ENCODE results near the gene PER3. TPM values are rescaled to one million over a fixed set of nuclear protein-coding genes. Genes with fewer than 3 reads are reported as not detected.

PER3 gene
- total RNA-seq, 2 donors from 2014 or later, result 15.5 to 24.3 TPM

GRCh38 chr1:7862211-7863060, 78.3 kb downstream of the PER3 start:
- intact Hi-C loops (cut with DNase I), result no loop called here
- DNase-seq (no peak), ATAC-seq (no peak)

DNA sequence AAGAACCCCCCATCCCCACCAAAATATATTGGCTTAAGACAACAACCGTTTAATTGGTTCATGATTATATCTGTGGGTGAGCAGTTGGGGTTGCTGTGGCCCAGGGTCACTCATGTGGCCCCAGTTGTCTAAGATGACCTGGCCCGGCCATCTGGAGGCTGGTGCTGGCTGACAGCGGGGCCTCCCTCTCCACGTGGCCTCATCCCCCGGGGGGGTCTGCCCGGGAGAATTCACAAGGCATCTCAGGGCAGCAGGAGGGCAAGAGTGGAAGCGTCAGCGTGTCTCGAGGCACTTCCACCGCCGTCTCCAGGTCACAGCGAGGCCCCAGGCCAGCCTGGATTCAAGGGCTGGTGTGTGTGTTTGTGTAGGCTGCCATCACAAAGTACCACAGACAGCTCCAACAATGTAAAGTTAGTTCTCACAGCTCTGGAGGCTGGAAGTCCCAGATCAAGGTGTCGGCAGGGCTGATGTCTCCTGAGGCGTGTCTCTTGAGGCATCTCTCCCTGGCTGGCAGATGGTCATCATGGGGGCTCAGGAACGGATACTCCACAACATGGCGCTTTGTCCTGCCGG, 79.8 kb downstream of the PER3 start:
- no peak for DNase-seq
- no peak for ATAC-seq
- intact Hi-C loops (cut with DNase I), result no loop called here

DNA sequence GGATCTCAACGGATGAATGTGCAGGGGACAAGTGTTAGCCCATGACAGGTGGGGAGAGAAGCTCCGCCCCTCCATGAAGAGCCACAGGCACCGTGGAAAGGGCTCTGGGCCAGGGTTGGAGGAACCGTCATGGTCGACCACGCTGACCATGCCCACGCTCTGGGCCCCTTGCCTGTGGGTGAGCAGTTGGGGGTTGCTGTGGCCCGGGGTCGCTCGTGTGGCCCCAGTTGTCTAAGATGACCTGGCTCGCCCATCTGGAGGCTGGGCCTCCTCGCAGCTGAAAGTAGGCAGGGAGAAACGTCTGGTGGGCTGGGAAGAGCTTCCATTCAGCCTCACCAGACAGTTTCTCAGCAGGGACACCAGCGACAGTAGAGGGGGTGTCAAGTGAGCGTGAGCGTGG, 81.9 kb downstream of the PER3 start:
- intact Hi-C loops (cut with DNase I), result no loop called here
- ATAC-seq, result no peak

DNA sequence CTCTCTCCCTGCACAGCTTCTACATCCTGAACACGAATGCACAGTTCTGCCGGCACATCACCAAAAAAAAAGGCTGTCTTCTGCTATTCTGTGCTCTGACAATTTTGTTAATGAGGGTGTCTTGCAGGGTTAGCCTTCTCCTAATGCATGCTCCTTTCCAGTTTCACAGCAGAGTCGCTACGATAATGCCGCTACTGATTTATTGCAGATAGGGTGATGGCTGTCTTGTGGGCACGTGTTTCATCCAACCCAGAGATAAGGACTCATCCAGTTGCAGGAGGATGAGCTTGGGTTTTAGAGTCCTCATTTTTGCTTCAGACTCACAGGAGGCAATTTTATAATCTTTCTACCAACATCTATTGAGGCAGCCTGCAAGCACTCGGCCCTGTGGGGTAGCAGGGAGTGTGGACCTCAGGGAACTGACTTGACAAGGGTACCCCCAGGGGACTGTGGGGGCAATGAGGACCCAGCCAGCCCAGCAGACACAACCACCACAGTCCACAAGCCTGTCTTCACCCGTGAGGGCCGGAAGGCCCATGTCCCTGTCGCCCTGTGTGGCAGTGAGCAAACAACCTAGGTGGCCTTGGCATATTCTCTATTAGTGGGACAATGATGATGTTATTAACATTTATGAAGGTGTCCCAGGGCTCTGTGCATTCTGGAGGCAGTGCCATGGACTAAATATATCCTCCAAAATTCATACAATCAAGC, 84.1 kb downstream of the PER3 start:
- intact Hi-C loops (cut with DNase I), result no loop called here
- ATAC-seq, result no peak
- DNase-seq, result no peak

More for the DNA sequence above, 81.9 kb downstream of the PER3 start:
- DNase-seq, result no peak

DNA sequence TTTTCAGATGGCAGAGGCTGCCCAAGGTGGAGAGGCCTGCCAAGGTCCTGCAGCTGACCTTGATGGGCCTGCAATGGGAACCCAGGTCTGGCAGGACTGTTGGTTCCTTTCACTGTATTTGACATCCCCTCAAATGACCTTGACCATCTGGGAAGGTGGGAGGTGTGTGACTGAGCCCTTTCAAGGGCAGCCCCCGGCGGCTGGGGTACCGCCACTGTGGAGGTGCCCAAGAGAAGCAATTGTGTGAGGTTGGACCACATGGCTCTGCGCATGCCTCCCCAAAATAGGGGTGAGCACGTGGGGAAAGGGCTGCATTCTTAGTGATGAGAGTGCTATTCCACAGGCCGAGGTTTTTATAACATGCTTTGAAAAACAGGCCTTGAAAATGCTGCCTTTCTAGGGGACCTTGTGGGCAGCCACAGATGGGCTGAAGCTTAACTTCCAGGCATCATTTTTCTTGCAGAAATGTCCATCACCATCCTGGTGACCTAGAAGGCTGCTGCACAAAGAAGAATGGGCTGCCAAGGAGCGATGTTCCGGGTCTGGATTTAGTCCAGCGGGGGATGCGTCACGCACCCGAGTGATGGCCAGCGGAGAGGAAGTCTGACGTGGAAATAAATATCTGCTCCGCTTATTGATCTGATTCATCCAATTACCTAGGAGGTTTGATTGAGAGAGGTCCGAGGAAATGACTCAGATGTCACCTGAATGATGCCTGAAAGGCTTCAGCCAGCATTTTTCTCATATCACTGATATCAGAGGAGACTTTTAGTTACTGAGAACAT, 85.2 kb downstream of the PER3 start:
- intact Hi-C loops (cut with DNase I), result no loop called here

GRCh38 chr1:7871136-7871535, 87.0 kb downstream of the PER3 start:
- ATAC-seq, result no peak
- intact Hi-C loops (cut with DNase I), result no loop called here
- no peak for DNase-seq

More for the DNA sequence above, 85.2 kb downstream of the PER3 start:
- ATAC-seq (no peak), DNase-seq (no peak)

DNA sequence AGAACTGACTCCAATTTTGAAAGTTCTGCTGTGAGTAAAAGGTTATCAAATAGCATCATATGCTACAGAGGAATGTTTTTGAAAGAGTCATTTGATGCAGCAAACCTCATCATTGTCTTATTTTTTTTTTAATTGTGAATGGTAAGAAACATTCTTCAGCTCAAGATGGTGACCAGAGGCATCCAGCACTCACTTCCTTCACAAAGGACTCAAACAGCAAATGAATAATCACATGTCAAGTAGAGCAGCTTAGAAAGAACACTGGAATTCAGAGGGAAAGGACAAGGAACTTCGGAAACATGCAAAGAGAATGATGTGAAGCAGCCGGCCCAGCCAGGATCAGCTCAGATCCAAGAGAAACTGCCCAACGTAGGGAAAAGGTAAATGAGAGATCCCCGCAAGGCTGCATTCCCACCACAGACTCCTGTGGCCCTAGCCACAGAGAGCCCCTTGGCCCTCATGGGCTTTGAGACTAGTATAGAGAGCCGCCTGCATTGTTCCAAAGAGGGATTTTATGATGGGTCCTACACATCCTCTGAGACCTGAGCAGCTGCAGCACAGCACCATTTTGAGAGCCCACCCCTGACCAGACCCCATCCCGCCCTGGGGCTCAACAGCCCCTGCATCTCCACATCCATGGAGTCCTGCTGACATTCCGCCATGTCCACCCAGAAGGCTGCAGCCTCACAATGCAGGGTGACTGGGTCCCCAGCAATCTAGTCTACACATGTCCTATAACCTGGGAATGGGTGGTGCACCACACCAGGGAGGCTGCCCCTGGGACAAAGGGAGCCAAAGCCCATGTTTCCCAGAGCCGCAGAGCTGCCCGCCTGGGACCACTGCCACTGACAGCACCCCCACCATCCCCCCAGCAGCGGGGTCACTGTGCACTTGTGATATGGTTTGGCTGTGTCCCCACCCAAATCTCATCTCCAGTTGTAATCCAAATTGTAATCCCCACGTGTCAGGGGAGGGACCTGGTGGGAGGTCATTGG, 90.0 kb downstream of the PER3 start:
- DNase-seq, result no peak

DNA sequence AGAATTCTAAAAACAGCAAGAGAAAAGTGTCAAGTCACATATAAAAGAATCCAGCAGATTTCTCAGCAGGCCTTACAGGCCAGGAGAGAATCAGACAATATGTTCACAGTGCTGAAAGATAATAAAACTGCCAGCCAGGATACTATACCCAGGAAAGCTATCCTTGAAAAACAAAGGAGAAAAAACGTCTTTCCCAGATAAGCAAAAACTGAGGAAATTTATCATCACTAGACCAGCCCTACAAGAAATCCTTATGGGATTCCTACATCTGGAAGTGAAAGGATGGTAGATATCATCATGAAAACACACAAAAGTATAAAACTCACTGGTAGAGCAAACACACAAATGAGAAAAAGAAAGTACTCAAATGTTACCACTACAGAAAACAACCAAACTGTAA, 93.9 kb downstream of the PER3 start:
- ATAC-seq (no peak), DNase-seq (no peak)
- intact Hi-C loops (cut with DNase I), result no loop called here

More for the DNA sequence above, 90.0 kb downstream of the PER3 start:
- ATAC-seq, result no peak
- intact Hi-C loops (cut with DNase I), result no loop called here

- intact Hi-C loops (cut with DNase I), result no loop called here
- DNase-seq (no peak), ATAC-seq (no peak)
Measured at GRCh38 chr1:7879228-7879627, 95.1 kb downstream of the PER3 start.

DNA sequence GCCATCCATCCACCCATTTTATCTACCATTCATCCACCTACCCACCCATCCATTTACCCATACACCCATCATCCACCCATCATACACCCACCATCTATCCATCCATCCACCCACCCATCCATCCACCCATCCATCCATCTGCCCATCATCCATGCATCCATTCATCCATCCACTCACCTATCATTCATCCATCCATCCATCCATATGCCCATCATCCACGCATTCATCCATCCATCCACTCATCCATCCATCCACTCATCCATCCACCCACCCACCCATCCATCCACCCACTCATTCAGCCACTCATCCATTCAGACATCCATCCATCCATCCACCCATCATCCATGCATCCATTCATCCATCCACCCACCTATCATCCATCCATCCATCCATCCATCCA, 100.7 kb downstream of the PER3 start:
- ATAC-seq, result no peak
- intact Hi-C loops (cut with DNase I), result no loop called here
- DNase-seq, result no peak

GRCh38 chr1:7885513-7886404, 101.7 kb downstream of the PER3 start:
- no peak for ATAC-seq
- intact Hi-C loops (cut with DNase I), result no loop called here
- DNase-seq, result no peak

GRCh38 chr1:7886405-7886745, 102.3 kb downstream of the PER3 start:
- no peak for ATAC-seq
- intact Hi-C loops (cut with DNase I), result no loop called here
- DNase-seq, result no peak

DNA sequence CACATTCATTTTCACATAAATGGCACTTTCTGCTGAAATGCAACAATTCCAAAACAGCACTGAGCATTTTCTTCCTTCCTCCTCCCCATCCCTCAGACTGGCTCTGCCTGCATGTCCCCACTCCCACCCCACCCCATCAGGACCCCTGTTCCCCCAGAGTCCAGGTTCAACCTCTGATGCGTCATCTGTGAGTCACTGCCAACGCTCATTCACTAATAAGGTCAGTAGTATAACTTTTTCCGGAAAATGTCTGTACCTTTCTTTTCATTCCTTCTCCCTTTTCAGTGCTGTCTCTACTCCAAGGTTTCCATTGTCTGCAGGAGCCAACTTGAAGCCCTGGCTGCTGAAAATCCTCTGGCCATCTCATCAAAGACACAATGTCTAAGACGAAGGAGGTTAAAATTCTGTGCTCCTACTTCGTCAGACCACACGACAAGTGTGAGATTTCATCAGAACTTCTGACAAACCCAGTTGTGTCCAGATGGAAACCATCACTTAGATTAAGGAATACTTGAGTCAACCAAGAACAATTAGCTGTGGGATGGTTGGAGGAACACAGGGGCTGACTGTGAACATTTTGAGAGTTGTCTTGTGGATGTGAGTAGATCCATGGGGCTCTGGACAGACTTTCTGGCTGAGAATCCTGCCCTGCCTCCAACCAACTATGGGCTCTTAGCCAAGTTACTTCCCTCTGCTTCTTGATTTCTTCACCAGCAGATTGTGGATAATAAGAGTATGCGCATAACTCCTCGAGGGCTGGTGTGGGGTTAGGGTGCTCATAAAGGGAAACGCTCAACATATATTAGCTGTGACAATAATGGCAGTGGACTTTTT, 104.4 kb downstream of the PER3 start:
- DNase-seq (no peak), ATAC-seq (peak in 1 of 2 donors; percentile 66)
- intact Hi-C loops (cut with DNase I), result no loop called here

DNA sequence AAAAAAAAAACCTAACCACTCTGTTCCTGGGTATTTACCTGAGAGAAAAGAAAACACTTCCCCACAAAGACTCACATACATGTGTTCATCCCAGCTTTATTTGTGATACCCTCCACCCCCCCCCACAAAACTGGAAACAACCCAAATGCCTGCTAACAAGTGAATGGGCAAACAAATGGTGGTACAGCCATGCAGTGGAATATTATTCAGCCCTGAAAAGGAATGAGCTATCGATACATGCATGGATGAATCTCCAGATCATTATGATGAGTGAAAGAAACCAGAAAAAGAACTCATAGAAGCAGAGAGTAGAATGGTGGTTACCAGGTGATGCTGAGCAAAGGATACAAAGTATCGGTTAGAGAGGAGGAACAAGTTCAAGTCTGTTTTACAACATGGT, 106.8 kb downstream of the PER3 start:
- intact Hi-C loops (cut with DNase I), result no loop called here
- DNase-seq (no peak), ATAC-seq (no peak)

- DNase-seq (no peak), ATAC-seq (no peak)
- intact Hi-C loops (cut with DNase I), result no loop called here
Measured at GRCh38 chr1:7891804-7892203, 107.7 kb downstream of the PER3 start.

DNA sequence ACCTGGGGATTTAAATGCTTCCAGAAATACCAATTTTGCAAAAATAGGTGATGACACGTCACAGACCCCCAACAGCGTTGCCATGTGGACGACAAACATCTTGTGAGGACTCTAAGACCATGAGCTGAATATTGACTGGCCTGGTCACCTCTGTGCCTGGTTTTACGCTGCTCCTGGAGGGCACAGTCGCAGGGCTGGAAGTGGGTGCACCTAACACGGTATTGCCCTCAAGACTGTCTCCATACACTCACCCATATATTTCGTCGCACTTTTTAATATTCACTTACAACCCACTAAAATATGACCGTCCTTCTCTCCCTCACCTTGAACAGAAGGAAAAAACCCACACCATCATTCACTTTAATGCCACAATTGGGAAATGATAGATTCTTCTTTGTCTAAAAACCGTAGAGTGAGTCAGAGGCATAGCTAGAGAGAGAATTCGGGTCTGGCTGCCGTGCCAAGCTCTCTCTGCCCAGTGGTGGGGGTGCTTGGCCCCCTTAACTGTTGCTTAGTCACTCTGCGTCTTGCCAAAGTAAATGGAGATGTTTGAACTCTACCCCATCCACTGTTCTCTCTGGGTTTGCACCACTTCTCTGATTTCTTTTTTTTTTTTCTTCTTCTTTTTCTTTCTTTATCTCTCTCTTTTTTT, 109.6 kb downstream of the PER3 start:
- peak; percentile 30 to 94 for ATAC-seq
- no peak for DNase-seq
- intact Hi-C loops (cut with DNase I), result no loop called here

Measured in left cardiac atrium (tissue), 4 donors.